ENCODE measurements around the gene FBLN1.
"Not testable (repeated sequence)": the region's sequence is repeated elsewhere in the genome, so short reads cannot be mapped to it uniquely, and the experiment has no call there.

Gene FBLN1

GRCh38 chr22:45525480-45525879 lies 22.8 kb downstream of the FBLN1 start:
- no peak for DNase-seq (ENCODE audit: low read depth in 2 of 3, low spot score in 2 of 3)

DNA sequence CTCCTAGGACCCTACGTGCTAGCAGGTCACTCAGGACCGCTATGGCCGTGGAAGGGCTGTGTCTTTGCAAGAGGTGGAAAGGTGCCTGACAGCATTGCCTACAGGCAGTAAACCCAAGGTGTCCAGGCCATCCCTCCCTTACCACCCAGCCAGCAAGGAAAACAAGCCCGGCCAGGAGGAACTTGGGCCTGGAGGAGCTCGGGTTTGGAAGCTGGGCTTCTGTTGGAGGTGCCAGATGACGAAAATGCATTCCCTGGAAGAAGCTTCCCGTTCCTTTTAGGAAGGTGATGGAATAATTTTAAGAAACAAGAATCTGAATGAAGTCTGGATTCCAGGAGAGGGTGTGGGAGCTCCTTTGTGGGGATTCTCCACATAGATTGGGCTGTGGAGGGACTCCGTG lies 23.6 kb downstream of the FBLN1 start:
- DNase-seq (ENCODE audit: low read depth in 2 of 3, low spot score in 2 of 3): no peak

GRCh38 chr22:45526768-45527360 lies 24.2 kb downstream of the FBLN1 start:
- DNase-seq (ENCODE audit: low read depth in 2 of 3, low spot score in 2 of 3): no peak

- no peak for DNase-seq (ENCODE audit: low read depth in 2 of 3, low spot score in 2 of 3)
These were observed 24.8 kb downstream of the FBLN1 start for GRCh38 chr22:45527456-45527855.

GRCh38 chr22:45528046-45528445 lies 25.4 kb downstream of the FBLN1 start:
- no peak for DNase-seq (ENCODE audit: low read depth in 2 of 3, low spot score in 2 of 3)

- DNase-seq (ENCODE audit: low read depth in 2 of 3, low spot score in 2 of 3): no peak
These were observed 26.4 kb downstream of the FBLN1 start for GRCh38 chr22:45529105-45529504.

GRCh38 chr22:45529971-45530575 lies 27.4 kb downstream of the FBLN1 start:
- DNase-seq (ENCODE audit: low read depth in 2 of 3, low spot score in 2 of 3): no peak

- DNase-seq (ENCODE audit: low read depth in 2 of 3, low spot score in 2 of 3): no peak
These were observed 29.0 kb downstream of the FBLN1 start for GRCh38 chr22:45531441-45532234.

GRCh38 chr22:45532235-45532631 lies 29.6 kb downstream of the FBLN1 start:
- DNase-seq (ENCODE audit: low read depth in 2 of 3, low spot score in 2 of 3): no peak

GRCh38 chr22:45533703-45534102 lies 31.0 kb downstream of the FBLN1 start:
- no peak for DNase-seq (ENCODE audit: low read depth in 2 of 3, low spot score in 2 of 3)

- DNase-seq (ENCODE audit: low read depth in 2 of 3, low spot score in 2 of 3): no peak
These were observed 31.9 kb downstream of the FBLN1 start for GRCh38 chr22:45534339-45535192.

GRCh38 chr22:45535290-45535689 lies 32.6 kb downstream of the FBLN1 start:
- no peak for DNase-seq (ENCODE audit: low read depth in 2 of 3, low spot score in 2 of 3)

DNA sequence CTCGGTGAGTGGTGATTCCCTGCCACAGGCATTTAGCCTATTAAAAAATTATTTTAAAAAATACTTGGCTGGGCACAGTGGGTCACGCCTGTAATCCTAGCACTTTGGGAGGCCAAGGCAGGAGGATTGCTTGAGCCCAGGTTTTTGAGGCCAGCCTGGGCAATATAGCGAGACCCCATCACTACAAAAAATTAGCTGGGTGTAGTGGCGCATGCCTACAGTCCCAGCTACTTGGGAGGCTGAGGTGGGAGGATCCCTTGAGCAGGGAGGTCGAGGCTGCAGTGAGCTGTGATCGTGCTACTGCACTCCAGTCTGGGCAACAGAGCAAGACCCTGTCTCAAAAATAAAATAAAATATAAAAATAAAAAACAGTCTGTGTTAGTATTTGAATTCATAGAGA lies 33.2 kb downstream of the FBLN1 start:
- not testable (repeated sequence) for DNase-seq (ENCODE audit: low read depth in 2 of 3, low spot score in 2 of 3)

- DNase-seq (ENCODE audit: low read depth in 2 of 3, low spot score in 2 of 3): no peak
These were observed 35.1 kb downstream of the FBLN1 start for GRCh38 chr22:45537734-45538181.

DNA sequence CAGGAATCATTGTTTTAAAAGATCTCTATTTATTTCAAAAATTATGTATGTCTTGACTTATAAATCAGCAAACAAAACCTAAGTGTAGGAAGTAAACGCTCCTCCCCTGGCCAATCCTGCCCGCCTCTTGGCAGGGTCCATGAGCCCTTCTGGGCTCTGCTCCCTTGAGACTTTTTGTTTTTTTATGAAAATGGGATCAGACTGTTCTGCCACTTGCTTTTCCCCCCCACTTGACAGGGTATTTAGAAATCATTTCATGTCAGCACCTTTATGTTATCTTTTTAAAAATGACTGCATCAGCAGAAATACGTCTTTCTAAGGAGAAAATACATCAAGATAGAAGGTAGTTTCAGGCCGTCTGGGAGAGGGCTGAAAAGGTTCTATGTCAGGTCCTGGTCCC lies 35.6 kb downstream of the FBLN1 start:
- no peak for DNase-seq (ENCODE audit: low read depth in 2 of 3, low spot score in 2 of 3)

DNA sequence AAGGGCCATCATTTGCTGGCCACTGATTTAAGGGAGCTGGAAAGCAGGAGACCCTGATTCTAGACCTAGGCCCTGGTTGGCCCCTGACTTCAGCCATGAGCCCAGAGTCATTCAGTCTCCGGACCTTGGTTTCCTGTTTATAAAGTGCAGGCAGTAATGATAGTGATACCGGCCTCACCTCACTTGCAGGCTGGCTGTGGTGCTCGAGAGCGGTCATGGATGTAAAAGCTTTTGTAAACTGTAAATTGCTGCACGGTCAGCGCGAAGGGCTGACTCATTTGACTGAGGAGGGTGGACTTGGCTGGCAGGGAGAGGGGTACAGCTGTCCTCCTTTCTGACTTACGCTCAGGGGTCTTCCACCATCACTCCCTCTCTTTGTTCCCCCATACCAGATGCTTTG lies 37.4 kb downstream of the FBLN1 start:
- DNase-seq (ENCODE audit: low read depth in 2 of 3, low spot score in 2 of 3): no peak

DNA sequence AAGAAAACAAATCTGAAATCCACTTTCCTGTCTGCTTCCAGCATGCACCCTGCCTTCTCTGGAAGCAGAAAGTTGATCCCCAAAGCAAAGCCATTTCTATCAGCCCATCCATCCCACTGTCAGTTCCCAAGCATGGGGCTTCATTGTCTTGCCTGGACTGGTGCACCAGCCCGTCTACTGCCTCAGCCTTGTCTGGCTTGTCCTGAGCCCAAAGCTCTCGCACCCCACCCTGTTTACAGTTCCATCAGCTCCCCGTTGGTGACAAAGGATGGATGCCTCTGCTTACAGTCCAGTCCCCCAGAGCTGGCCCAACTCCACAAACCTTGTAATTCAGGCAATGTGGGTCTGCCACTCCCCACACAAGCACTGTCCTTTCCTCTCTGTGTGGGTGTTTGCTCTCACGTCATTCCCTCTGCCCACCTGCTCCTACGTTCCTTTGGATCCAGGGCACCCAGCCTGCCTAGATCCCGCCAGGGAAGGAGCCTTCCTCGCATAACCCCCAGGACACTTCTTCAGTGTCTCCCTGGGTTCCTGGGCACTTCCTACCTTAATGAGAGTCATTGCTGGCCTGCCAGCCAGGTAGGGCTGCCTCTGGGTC lies 38.8 kb downstream of the FBLN1 start:
- no peak for DNase-seq (ENCODE audit: low read depth in 2 of 3, low spot score in 2 of 3)

DNA sequence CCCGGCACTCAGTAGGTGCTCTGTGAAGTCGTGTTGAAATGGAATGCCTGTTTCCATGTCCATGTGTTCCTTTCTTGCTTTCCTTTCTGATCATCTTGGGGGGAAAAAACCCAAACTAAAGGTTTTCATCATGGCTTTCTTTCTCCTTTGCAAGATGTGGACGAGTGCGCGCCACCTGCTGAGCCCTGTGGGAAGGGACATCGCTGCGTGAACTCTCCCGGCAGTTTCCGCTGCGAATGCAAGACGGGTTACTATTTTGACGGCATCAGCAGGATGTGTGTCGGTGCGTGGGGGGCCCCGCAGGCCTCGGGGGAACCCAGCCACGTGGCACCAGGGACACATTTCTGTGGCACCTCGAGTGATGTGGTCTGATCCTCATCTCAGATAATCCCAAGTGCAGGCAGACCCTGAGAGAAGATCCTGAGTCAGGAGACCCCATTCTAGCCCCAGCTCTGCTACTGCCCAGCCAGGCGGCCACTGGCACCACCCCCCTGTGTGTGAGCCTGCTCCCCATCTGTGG lies 39.4 kb downstream of the FBLN1 start:
- DNase-seq (ENCODE audit: low read depth in 2 of 3, low spot score in 2 of 3): no peak

- not testable (repeated sequence) for DNase-seq (ENCODE audit: low read depth in 2 of 3, low spot score in 2 of 3)
These were observed 40.1 kb downstream of the FBLN1 start for GRCh38 chr22:45542736-45543135.

DNA sequence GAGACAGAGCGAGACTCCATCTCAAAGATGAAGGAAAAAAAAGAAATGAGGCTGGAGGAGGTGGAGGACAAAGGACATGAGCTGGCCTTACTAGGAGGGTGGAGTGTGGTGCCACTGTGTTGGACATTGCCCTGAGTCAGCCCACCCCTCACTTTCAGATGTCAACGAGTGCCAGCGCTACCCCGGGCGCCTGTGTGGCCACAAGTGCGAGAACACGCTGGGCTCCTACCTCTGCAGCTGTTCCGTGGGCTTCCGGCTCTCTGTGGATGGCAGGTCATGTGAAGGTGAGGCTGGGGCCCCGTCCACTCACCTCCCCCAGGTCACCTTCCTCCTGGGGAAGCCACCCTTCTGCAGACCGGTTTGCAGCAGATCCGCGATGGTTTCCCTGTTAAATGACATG lies 40.6 kb downstream of the FBLN1 start:
- DNase-seq (ENCODE audit: low read depth in 2 of 3, low spot score in 2 of 3): no peak
